Measurements from ENCODE around the gene AMMECR1.

AMMECR1 gene

GRCh38 chrX:110145311-110145710, 172.6 kb downstream of the AMMECR1 start:
- H3K4me3 ChIP-seq (ENCODE audit: low read length) = no peak overlapping the region
- TF ChIP-seq CTCF (conservative IDR thresholded peaks at IDR 0.05; ENCODE audit: low read depth, low read length) = no peak
- no peak for DNase-seq (ENCODE audit: low read depth)

All from retinal pigment epithelial cell (primary cell).